Activated CD4-positive, alpha-beta T cell treated with anti-CD3 and anti-CD28 coated beads, Interleukin-2, amount 10 ng/mL, durations not matched to agents 7 days and 5 days (primary cell): Measurements from ENCODE around the gene MEGF8. TPM values are rescaled to one million over a fixed set of nuclear protein-coding genes. Genes with fewer than 3 reads are reported as not detected.

Source experiments
- CTCF ChIA-PET: fragments of 350-600 bp; sonication (Branson Sonifier 250); formaldehyde crosslinking; loops from one replicate; lab custom pipeline; 2021; ENCODE audit warnings: antibody characterized with exemption; lab: Charles Lee
- POLR2A ChIA-PET: fragments of 350-600 bp; sonication (Branson Sonifier 250); formaldehyde crosslinking; loops from one replicate; lab custom pipeline; 2021; ENCODE audit warnings: antibody characterized with exemption; lab: Charles Lee
- DNase-seq: peaks from one replicate; pipeline ENCODE4 v3.0.0-alpha.2; 2020
- H3K27ac Mint-ChIP-seq: one replicate; pipeline ENCODE4 v1.8.0; 2021; ENCODE audit warnings: mild to moderate bottlenecking, moderate library complexity, mixed read lengths
- H3K27me3 Mint-ChIP-seq: one replicate; pipeline ENCODE4 v1.8.0; 2021; ENCODE audit warnings: mixed read lengths
- H3K36me3 Mint-ChIP-seq: one replicate; pipeline ENCODE4 v1.8.0; 2021; ENCODE audit warnings: low read depth, mixed read lengths
- H3K4me1 Mint-ChIP-seq: one replicate; pipeline ENCODE4 v1.8.0; 2021; ENCODE audit warnings: mixed read lengths
- H3K4me3 Mint-ChIP-seq: one replicate; pipeline ENCODE4 v1.8.0; 2021; ENCODE audit warnings: mild to moderate bottlenecking, moderate library complexity, mixed read lengths
- H3K9me3 Mint-ChIP-seq: one replicate; pipeline ENCODE4 v1.8.0; 2021; ENCODE audit warnings: mixed read lengths
- total RNA-seq, 2 experiments: library from RNA; stranded (reverse); gene quantifications; one replicate each; pipeline ENCODE4 v1.2.3, GENCODE V29; 2021

MEGF8 gene
- total RNA-seq, 2 experiments from 2014 or later = 3.3 to 3.7 TPM

GRCh38 chr19:42344336-42344893, 19.0 kb downstream of the MEGF8 start:
- Mint-ChIP-seq H3K36me3 (no peaks in the 10 kb centered on the region), H3K4me1 (no peaks in the 10 kb centered on the region), H3K27ac (no peak overlapping the region), H3K9me3 (no peaks in the 10 kb centered on the region), H3K27me3 (no peaks in the 10 kb centered on the region), H3K4me3 (no peak overlapping the region)
- POLR2A ChIA-PET = no interaction called here
- no peak for DNase-seq
- CTCF ChIA-PET = interaction anchor here (0.6 to 1.0 kb wide), 2 partner anchors 18 to 34 kb away, joined by 3 read pairs; no protein-coding TSS in a partner anchor

- no peaks in the 10 kb centered on the region for H3K9me3 Mint-ChIP-seq
- no peak for DNase-seq
- POLR2A ChIA-PET = no interaction called here
- H3K36me3 Mint-ChIP-seq = no peaks in the 10 kb centered on the region
- H3K27ac Mint-ChIP-seq = no peak overlapping the region
- CTCF ChIA-PET = interaction anchor here (1.0 kb wide), 1 partner anchor 33 kb away, joined by 3 read pairs; no protein-coding TSS in a partner anchor
- H3K4me3 Mint-ChIP-seq = no peak overlapping the region
- no peaks in the 10 kb centered on the region for H3K4me1 Mint-ChIP-seq
- H3K27me3 Mint-ChIP-seq = no peaks in the 10 kb centered on the region
Observed at GRCh38 chr19:42345191-42345812, 19.9 kb downstream of the MEGF8 start.

GRCh38 chr19:42348211-42348610, 22.8 kb downstream of the MEGF8 start:
- Mint-ChIP-seq H3K9me3 (no peaks in the 10 kb centered on the region), H3K36me3 (no peaks in the 10 kb centered on the region), H3K27ac (no peak overlapping the region), H3K4me1 (no peaks in the 10 kb centered on the region), H3K27me3 (no peaks in the 10 kb centered on the region), H3K4me3 (no peak overlapping the region)
- ChIA-PET CTCF (no interaction called here), POLR2A (no interaction called here)
- no peak for DNase-seq

- ChIA-PET POLR2A (no interaction called here), CTCF (no interaction called here)
- no peak for DNase-seq
- Mint-ChIP-seq H3K9me3 (no peaks in the 10 kb centered on the region), H3K4me1 (no peaks in the 10 kb centered on the region), H3K27ac (no peak overlapping the region), H3K36me3 (no peaks in the 10 kb centered on the region), H3K27me3 (no peaks in the 10 kb centered on the region), H3K4me3 (no peak overlapping the region)
Observed at GRCh38 chr19:42349378-42350107, 24.1 kb downstream of the MEGF8 start.

- H3K4me3 Mint-ChIP-seq = no peak overlapping the region
- H3K27ac Mint-ChIP-seq = no peak overlapping the region
- ChIA-PET POLR2A (no interaction called here), CTCF (no interaction called here)
- no peaks in the 10 kb centered on the region for H3K4me1 Mint-ChIP-seq
- no peaks in the 10 kb centered on the region for H3K27me3 Mint-ChIP-seq
- no peaks in the 10 kb centered on the region for H3K36me3 Mint-ChIP-seq
- no peak for DNase-seq
- H3K9me3 Mint-ChIP-seq = no peaks in the 10 kb centered on the region
Observed at GRCh38 chr19:42350417-42350816, 25.0 kb downstream of the MEGF8 start.

GRCh38 chr19:42351079-42351735, 25.8 kb downstream of the MEGF8 start:
- no peak overlapping the region for H3K4me3 Mint-ChIP-seq
- no peaks in the 10 kb centered on the region for H3K4me1 Mint-ChIP-seq
- no peaks in the 10 kb centered on the region for H3K9me3 Mint-ChIP-seq
- ChIA-PET POLR2A (no interaction called here), CTCF (interaction anchor here (0.5 kb wide), 1 partner anchor 215 kb away, joined by 3 read pairs; no protein-coding TSS in a partner anchor)
- no peak for DNase-seq
- no peak overlapping the region for H3K27ac Mint-ChIP-seq
- H3K36me3 Mint-ChIP-seq = no peaks in the 10 kb centered on the region
- H3K27me3 Mint-ChIP-seq = no peaks in the 10 kb centered on the region

GRCh38 chr19:42352301-42353259, 27.1 kb downstream of the MEGF8 start:
- Mint-ChIP-seq H3K36me3 (no peaks in the 10 kb centered on the region), H3K4me3 (no peak overlapping the region), H3K9me3 (no peaks in the 10 kb centered on the region), H3K27ac (no peak overlapping the region), H3K27me3 (no peaks in the 10 kb centered on the region), H3K4me1 (no peaks in the 10 kb centered on the region)
- ChIA-PET CTCF (no interaction called here), POLR2A (no interaction called here)
- DNase-seq = peak; percentile 22

GRCh38 chr19:42353341-42354015, 28.0 kb downstream of the MEGF8 start:
- Mint-ChIP-seq H3K27me3 (no peaks in the 10 kb centered on the region), H3K36me3 (no peaks in the 10 kb centered on the region), H3K27ac (no peak overlapping the region), H3K4me1 (no peaks in the 10 kb centered on the region), H3K9me3 (no peaks in the 10 kb centered on the region), H3K4me3 (no peak overlapping the region)
- no peak for DNase-seq
- ChIA-PET CTCF (interaction anchor here (1.2 kb wide), 1 partner anchor 30 kb away, joined by 4 read pairs; no protein-coding TSS in a partner anchor), POLR2A (no interaction called here)

GRCh38 chr19:42355896-42356295, 30.5 kb downstream of the MEGF8 start:
- POLR2A ChIA-PET = no interaction called here
- no peak for DNase-seq
- Mint-ChIP-seq H3K9me3 (no peaks in the 10 kb centered on the region), H3K27me3 (no peaks in the 10 kb centered on the region), H3K27ac (no peak overlapping the region), H3K36me3 (no peaks in the 10 kb centered on the region), H3K4me3 (no peak overlapping the region), H3K4me1 (no peaks in the 10 kb centered on the region)
- CTCF ChIA-PET = no interaction called here

- ChIA-PET CTCF (no interaction called here), POLR2A (no interaction called here)
- Mint-ChIP-seq H3K27me3 (no peaks in the 10 kb centered on the region), H3K4me1 (no peaks in the 10 kb centered on the region), H3K36me3 (no peaks in the 10 kb centered on the region), H3K9me3 (no peaks in the 10 kb centered on the region), H3K27ac (no peak overlapping the region), H3K4me3 (no peak overlapping the region)
- no peak for DNase-seq
Observed at GRCh38 chr19:42356686-42357085, 31.3 kb downstream of the MEGF8 start.

- DNase-seq = no peak
- H3K9me3 Mint-ChIP-seq = no peaks in the 10 kb centered on the region
- no peak overlapping the region for H3K4me3 Mint-ChIP-seq
- no peaks in the 10 kb centered on the region for H3K4me1 Mint-ChIP-seq
- no peaks in the 10 kb centered on the region for H3K36me3 Mint-ChIP-seq
- ChIA-PET CTCF (no interaction called here), POLR2A (no interaction called here)
- no peak overlapping the region for H3K27ac Mint-ChIP-seq
- no peaks in the 10 kb centered on the region for H3K27me3 Mint-ChIP-seq
Observed at GRCh38 chr19:42357290-42357689, 31.9 kb downstream of the MEGF8 start.
